DMS 273 treated with DMSO at 0.1 percent for 48 hours (cell line): ENCODE results near the gene GGTLC2.
"Not testable (repeated sequence)": the region's sequence is repeated elsewhere in the genome, so short reads cannot be mapped to it uniquely, and the experiment has no call there.

Experiments
- DNase-seq: peaks from one replicate; lab custom pipeline; 2025; lab: John Stamatoyannopoulos, UW

GGTLC2 gene

DNA sequence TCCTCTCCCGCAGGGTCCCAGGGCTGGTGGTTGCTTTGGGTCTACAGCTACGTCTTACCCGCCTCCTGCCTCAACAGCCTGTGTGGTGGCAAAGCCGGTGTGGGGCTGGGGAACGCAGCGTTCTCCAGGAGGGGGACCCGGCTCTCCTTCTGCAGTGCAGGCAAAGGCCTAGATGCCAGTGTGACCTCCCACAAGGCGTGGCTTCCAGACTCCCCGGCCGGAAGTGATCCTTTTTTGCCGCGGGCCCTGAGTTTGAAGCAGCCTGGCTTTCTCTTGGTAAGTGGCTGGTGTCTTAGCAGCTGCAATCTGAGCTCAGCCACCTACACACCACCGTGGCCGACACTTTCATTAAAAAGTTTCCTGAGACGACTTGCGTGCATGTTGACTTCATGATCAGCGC, 6.1 kb upstream of the GGTLC2 start:
- DNase-seq = not testable (repeated sequence)

GRCh38 chr22:22642255-22642654, 2.2 kb upstream of the GGTLC2 start:
- not testable (repeated sequence) for DNase-seq

- DNase-seq = not testable (repeated sequence)
Measured at GRCh38 chr22:22645969-22646368, 1.6 kb downstream of the GGTLC2 start.

DNA sequence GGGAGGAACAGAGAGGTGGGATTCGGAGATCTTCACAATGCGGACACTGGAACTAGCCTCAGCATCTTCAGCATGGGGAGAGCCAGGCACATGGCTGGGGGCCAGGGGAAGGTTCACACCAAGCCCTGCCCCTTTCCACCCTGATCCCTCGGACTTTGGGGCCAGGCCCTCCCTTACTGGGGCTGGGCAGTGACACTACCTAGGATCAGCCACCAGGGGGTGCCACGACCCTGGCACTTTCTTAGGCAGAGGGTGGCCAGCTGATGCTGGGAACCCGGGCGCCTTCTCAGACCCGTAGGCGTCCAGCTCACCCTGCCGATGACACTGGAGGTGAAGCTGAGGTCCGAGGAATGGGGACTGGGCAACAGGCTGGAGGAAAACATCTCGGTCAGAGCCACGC, 3.5 kb downstream of the GGTLC2 start:
- DNase-seq = not testable (repeated sequence)

- not testable (repeated sequence) for DNase-seq
Measured at GRCh38 chr22:22648863-22649536, 4.6 kb downstream of the GGTLC2 start.

- not testable (repeated sequence) for DNase-seq
Measured at GRCh38 chr22:22649761-22650160, 5.3 kb downstream of the GGTLC2 start.

- not testable (repeated sequence) for DNase-seq
Measured at GRCh38 chr22:22650398-22650797, 6.0 kb downstream of the GGTLC2 start.

DNA sequence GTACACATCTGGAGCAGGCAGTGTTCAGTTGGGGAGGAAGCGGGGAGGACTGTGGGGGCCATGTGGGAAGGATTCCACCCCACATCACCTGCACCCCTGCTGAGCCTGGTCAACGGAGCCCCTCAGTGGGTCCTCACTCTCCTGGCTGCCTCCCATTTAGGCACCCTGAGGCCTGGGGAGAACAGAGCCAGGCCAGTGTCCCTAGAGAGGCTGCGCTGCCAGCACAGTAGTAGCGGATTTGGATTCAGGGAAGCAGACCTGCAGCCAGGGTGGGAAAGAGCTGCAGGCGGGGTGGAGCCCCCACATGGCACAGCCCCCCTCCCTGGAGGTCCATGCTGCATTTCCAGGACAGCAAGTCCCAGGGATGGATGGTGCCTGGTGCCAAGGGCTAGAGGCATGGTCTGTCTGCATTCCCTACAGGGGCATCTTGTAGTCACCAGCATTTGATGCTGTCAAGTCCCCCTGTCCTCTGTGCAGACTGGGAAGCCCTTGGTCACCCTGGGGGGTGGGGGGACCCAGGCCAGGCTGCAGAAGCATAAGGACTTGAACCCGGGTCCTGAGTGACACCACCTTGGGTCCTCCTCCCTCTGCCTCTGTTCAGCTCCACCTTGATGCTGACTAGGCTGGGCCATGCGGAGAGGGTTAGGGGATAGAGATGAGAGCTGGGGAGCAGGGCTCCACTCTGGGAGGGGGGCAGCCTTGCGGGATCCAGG, 6.5 kb downstream of the GGTLC2 start:
- DNase-seq = not testable (repeated sequence)

- not testable (repeated sequence) for DNase-seq
Measured at GRCh38 chr22:22651593-22651992, 7.2 kb downstream of the GGTLC2 start.

DNA sequence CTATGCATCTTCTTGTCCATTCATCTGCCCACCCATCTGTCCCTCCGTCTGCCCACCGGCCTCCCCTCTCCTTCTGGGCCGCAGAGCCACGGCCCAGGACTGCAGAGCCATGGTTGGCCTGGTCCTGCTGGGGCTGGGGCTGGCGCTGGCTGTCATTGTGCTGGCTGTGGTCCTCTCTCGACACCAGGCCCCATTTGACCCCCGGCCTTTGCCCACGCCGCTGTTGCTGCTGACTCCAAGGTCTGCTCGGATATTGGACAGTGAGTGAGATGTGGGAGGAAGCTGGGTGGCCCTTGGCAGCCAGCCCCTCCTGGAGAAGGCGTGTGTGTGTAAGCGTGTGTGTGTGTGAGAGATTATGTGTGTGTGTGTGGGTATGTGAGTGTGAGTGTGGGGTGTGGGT, 7.7 kb downstream of the GGTLC2 start:
- not testable (repeated sequence) for DNase-seq

- DNase-seq = not testable (repeated sequence)
Measured at GRCh38 chr22:22652573-22652972, 8.2 kb downstream of the GGTLC2 start.

GRCh38 chr22:22653677-22654381, 9.4 kb downstream of the GGTLC2 start:
- DNase-seq = not testable (repeated sequence)

DNA sequence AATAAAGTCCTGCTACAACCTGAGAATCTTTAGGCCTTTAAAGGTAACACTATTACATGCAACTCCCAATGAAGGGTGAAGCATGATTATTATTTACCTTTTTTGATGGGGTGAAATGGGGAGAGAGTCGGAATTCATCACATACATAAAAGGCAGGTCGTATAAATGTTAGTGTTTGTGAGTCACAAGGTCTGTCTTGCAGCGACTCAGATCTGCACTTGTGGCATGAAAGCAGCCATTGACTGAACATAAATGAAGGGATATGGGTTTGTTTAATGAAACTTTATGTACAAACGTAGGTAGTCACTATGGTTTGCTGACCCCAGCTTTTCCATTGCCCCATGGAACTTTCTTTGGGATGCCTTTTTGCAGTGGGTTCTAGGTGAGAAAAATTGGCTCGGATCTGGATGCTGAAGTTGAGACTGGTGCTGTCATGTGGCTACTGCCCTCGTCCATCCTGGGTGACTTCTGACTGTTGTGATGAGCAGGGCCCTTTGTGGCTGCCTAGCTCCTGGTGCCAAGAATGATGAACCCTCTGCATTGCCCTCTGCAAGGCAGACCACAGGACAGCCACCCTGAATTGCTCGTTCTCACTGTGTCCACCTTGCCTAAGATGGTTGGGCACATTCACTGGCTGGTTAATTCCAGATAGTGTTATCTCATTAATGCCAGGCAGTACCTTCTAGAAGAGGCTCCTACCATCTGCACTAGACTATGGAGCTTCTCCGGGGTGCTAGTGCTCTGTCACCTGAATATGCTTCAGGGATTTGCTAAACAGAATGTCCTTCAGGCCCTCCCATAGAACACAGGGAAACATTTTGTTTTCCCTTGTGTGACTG, 11.3 kb downstream of the GGTLC2 start:
- DNase-seq = no peak

GRCh38 chr22:22657712-22658111, 13.3 kb downstream of the GGTLC2 start:
- no peak for DNase-seq

- DNase-seq = no peak
Measured at GRCh38 chr22:22661275-22661674, 16.9 kb downstream of the GGTLC2 start.

DNA sequence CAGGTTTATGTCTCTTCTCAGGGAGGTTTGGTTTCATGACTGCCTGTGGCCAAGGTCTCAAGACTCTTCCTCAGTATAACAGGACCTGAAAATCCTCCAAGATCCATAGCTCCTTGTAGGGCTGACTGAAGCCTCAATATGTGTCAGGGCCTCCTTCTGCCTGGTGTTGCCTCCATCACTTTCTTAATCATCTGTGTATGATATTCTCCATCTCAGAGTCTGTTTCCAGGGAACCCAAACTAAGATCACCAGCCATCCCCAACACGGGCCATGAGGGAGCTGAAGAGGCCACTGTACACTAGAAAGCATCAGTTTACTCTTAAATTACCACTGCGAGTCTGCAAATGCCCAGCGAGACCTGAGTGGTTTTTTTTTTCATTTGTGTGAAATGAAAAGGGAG, 17.7 kb downstream of the GGTLC2 start:
- no peak for DNase-seq

DNA sequence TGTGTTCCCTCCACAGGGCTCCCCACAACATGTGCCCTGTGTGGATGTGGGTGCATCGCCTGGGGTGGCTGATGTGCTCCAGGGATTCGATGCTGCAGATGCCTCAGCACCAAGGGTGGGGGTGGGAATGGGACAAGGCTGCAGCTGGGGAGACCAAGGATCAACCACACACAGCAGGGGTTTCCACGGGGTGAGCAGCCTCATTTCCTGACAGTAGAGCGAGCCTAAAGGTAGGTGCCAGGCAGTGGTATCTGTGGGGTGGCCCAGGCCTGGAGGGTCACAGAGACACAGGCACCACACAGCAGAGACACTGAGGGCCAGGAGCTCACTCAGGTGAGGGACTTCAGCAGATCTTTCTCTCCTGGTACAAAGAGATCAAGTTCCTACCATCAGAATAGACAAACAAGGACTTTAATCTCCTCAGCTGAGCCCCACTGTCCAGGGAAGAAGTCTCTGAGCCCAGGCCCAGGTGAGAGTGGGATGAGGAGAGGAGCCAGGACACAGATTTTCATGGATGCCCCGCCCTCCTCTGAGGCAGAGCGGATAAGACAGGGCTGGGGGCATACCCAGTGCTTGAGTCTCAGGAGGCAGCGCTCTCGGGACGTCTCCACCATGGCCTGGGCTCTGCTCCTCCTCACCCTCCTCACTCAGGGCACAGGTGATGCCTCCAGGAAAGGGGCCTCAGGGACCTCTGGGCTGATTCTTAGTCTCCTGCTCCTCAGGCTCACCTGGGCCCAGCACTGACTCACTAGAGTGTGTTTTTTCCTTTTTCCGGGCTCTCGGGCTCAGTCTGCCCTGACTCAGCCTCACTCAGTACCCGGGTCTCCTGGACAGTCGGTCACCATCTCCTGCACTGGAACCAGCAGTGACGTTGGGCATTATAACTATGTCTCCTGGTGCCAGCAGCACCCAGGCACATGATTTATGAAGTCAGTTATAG, 19.7 kb downstream of the GGTLC2 start:
- no peak for DNase-seq

GRCh38 chr22:22666307-22667091, 22.1 kb downstream of the GGTLC2 start:
- DNase-seq = no peak

GRCh38 chr22:22667966-22668880, 23.8 kb downstream of the GGTLC2 start:
- DNase-seq = no peak
